HG02642 (cell line): ENCODE measurements around the gene GABRA4.

Experiments
- ATAC-seq: cut with Tn5 transposase; IDR thresholded peaks from one replicate; pipeline ENCODE4 v1.9.1; 2021; ENCODE audit warnings: mild to moderate bottlenecking; ENCODE audit not compliant: unreplicated experiment, poor library complexity

GABRA4 gene

GRCh38 chr4:46993075-46994006 is at the start of gene GABRA4:
Gene GABRA4 (minus strand): TSS chr4:46993581. CDS start chr4:46993424, 157 bp downstream.
- ATAC-seq, result peak; percentile 43

GRCh38 chr4:47040828-47041227 is 47.4 kb upstream of the GABRA4 start:
- ATAC-seq, result no peak

DNA sequence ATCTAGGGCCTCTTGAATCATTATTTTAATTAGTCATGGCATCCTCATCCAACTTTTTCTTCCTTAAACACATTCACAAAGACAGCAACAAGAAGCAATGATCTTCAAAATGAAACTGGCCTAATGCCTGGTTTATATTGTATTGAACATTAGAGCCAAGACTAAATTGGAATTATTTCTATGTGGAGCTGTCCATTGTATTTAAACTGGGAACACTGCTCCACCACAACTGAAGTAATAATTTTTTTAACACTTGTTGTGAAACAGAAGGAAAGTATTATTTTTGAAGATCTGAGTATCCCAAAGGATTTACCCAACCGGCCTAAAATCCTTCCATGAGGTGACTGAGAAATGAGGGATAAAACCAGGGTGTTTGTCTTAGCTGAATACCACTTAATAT is 44.9 kb upstream of the GABRA4 start:
- ATAC-seq, result no peak

DNA sequence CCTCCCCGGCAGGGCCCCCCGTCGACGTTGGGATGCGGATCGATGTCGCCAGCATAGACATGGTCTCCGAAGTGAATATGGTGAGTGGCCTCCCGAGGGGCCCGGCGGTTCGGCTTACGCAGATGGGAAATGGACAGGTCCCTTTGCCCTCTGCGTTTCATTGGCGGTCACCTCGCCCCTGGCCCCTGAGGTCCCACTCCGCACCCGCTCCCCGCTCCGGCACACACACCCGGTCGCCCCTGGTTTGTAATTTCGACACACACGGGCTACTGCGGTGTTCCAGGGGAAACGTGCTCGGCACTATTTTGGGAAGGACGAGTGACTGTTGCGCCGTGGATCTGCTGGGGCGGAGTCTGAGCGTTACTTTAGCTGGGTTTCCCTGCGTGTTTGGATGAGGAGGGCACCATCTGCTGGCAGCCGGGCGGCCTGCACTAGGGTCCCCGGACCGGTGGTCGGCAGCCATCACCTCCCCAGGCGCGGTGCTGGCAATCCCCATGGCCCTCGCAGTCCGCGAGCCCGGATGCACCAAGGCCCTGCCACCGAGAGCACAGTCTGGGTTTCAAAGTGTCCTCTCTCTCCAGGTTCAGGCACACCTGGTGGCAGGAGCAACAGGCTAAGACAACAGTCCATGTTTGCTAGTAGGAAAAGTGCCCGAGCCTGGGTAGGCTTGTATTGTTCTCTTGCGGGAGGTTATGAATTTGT is 39.2 kb upstream of the GABRA4 start:
- peak; percentile 97 for ATAC-seq

DNA sequence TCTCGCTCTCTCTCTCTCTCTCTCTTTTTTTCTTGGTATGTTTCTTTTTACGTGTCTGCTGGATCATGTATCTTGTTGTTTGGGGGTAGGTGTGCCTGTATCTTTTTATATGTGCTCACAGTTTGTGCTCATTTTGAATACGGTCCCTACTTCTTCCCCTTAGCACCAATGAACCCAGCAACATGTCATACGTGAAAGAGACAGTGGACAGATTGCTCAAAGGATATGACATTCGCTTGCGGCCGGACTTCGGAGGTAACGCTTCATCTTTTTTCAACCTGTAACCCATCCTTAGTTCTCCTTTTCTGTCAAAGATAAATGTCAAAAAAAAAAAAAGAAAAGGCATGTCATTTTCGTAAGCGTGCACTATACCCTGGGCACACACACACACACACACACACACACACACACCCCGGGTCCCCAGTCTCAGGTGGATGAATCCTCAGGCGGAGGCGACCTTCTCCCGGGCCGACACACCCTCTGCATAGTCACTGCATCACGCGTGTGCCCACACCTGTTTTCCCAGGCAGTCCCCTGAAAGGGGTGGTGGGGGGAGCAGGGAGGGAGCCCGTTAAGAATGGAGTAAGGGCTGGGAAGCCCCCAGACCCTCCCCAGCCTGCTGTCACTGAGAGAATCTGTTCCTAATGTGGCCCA is 38.5 kb upstream of the GABRA4 start:
- ATAC-seq, result peak; percentile 13

DNA sequence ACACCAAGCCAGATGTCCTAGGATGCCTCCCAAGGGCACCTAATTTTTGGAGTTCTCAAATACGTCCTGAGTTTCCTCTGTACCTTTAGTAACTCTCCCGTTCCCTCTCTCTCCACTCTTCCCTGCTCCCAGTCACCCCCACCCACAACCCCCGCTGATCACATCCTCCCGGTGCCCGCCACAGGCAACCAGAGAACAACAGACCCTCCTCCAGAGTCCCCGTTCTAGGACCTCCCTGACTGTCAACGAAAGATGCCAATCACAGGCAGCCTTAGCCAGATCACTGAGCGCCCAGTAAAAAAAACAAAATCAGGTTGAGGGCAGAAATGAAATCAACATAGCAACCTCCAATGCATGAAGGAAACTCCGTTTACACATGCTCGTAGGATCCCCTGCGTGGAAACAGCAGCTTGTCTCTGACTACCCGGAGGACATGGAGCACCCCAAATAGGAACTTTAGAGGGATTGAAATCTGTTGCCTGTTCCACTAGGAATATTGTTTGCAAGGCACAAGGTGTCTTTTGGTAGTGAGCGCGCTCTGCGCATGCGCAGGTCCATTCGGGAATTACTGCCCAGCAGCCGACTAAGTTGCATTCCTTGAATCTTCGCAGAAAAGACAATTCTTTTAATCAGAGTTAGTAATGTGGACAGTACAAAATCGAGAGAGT is 37.8 kb upstream of the GABRA4 start, which contains the start of gene GABRB1:
Gene GABRB1, plus strand, starts transcription at position 557 of the 668 bp plus-strand sequence.
- ATAC-seq, result no peak

GRCh38 chr4:47017494-47017893 is 24.1 kb upstream of the GABRA4 start:
- no peak for ATAC-seq

DNA sequence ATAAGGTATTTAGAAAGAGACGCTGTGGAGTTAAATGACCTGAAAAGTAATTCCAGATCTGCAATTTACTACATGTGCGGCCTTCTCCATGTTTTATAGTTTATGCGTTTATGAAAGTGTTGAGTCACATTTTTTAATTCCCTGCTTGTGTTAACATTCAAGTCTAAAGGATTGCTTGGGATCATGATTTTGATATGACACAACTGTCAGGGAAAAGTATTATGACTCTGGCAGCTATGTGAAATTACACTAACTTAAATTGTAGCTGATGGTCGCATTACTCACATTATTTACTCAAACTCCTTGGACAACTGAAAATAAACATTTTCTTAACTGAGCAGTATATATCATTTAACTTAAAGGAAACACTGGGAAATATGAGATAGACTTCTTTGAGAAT is 23.7 kb upstream of the GABRA4 start:
- ATAC-seq, result no peak

DNA sequence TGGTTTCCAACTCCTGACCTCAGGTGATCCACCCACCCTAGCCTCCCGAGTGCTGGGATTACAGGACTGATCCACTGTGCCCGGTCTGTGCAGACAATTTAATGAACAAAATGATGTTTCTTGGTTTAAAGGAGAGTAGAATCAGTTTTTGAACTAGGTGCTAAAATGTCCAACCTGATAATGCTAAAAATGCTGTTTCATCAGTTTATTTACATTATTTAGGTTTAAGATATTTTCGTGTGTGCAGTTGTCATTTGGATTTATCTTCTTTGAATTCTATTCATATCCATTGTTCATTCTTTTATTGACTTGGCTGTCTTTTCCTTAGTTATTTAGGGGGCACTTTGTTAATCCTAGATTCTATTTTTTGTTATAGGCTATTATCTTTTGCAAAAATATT is 20.0 kb upstream of the GABRA4 start:
- no peak for ATAC-seq

DNA sequence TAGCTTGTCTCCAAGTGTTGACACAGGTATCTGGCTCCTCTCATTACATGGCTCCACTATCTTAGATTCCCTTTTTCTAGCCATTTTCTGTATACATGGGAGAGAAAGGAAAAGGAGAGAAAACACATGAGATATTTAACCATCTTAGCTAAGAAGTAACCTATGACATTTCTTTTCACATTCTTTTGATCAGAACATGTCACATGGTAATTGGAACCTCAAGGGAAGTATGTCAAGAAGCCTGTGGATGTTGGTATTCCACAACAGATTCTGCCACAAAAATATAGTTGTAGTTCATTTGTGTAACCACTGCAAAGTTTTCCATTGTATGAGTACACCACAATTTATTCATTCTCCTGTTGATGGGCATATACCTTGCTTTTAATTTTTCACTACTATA is 19.3 kb upstream of the GABRA4 start:
- no peak for ATAC-seq

DNA sequence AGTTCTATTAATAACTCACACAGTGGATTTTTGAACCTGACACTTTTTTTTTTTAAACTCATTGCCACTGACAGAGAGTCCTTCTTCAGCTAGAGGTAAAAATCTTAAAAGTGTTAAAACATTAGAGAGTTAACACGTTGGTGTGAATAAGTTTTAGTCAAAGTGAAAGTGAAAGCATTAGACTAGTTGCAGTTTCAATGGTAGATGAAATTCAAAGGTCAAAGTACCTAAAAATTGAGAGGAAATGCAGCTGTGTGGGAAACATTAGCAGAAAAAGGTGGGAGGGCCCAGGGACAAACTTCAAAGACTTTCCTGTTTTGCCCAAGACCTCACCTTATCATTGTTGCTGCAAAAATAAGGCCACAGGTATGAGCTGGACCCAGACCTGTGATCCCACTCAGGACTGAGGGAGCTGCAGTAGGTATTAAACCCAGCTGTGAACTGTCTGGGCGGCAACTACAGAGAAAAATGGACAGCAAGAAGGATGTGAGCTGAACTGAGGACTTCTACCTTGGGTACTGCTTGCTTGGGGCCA is 17.6 kb upstream of the GABRA4 start:
- ATAC-seq, result peak; percentile 80

DNA sequence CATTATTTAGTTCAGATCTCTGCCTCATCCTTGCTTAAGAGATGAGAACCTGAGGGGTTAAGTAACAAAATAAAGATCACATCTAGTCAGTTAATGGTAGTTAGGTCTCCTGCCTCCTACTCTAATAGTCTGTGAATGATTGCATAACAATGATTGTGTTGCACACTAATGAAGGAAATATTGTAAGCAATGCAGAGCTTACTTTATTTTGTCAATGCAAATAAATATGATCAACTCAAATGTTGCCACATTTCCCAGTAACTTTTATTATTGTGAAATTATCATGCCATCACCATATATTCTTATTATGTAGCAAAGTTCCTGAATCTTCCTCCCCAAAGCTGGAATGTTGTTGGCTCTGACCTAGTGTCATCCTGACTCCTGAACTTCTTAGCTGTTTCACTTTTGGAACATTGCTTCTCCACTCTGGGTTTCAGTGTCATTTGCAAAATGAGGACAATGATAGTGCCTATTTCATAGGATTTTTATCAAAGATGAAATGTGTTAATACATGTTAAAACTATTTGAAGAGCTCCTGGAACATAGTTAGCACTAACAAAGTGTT is 17.0 kb upstream of the GABRA4 start:
- peak; percentile 23 for ATAC-seq

GRCh38 chr4:47002580-47002979 is 9.2 kb upstream of the GABRA4 start:
- ATAC-seq, result no peak

DNA sequence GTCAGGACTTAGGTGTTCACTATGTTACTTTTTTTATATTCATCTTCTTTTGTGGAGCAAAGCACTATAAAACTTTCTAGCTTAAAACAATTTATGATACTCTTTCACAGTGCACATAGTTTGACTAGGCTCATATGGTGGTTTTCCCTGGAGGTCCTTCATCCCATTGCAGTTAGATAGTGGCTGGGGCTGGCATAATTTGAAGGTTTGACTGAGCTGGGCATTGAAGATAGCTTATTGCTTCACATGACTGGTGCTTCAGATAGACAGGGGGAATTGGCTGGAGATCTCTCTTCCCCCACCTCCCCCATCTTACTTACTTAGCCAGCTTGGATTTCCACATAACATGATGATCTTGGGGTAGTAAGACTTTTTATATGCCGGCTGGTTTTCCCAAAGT is 7.0 kb upstream of the GABRA4 start:
- ATAC-seq, result no peak

GRCh38 chr4:46999566-46999965 is 6.2 kb upstream of the GABRA4 start:
- ATAC-seq, result no peak

GRCh38 chr4:46994007-46994405 is 625 bp upstream of the GABRA4 start:
- ATAC-seq, result no peak

DNA sequence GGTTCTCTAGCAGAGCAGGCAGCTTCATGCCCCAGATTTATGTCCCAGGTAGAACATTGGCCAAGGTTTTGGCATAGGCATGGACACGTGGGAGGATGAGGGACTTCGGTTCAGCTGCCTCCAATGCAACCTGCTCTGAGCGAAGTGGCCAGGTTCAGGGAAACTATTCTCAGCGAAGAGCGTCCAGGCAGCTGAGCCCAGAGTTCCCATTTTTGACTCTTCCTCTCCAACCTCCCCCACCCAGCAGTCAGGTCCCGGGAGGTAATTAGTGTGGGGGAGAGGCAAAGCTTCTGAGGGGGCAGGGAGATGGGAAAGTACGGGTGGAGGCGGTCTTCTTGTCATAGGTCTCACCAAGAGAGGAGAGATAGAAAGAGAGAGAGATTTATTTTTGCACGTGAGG is 1.0 kb downstream of the GABRA4 start:
- no peak for ATAC-seq

- ATAC-seq, result no peak
Measured at GRCh38 chr4:46986922-46987638, 6.3 kb downstream of the GABRA4 start.

DNA sequence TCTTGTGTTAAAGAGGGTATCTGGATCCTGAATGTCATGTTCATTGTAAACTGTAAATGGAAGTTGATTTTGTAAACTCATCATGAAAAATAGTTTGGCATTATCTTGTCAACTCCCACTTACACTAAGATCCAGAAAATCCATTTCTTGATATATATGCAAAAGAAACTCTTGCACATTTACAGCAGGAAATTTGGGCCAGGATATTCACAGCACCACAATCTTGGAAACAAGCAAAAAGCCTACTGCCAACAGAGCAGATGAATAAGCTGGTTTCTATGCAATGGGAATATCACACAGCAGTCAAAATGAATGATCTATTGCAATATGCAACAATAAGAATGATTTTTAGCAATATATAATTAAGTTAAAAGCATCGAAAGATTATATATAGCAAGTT is 8.6 kb downstream of the GABRA4 start:
- no peak for ATAC-seq
